ENCODE measurements around the gene RPS23.

The RPS23 gene

DNA sequence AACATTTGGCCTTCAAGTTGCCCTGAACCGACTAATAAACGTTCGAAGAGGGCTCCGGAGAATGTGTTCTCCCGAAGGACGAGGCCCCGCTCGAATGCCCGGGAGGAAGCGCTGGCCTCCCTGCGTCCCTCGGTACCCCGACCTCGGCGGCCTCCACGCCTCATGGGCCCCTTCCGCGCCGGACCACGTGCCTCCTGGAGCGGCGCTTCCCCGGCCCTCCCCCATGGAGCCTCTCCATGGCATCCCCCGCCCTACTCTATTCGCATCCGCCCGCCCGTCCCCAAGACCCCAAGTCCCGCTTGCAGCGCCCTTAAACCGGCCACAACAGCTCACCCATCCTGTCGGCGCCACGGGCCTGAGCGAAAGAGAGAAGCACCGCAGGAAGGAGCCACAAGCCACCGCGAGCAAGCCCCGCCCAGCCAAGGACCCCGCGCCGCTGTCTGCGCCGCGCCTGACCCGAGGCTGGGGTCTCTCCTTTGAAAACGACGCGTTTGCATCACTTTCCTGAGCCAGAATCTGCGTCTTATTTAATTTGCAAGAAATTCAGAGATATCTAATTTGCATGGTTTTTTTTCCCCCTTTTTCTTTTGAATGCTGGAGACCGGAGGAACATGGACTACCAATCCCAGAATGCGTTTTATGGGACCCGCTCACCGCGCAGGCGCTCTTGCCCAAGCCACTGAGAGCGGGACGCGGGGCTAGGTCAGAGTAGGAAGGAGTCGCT is at the start of gene RPS23:
Gene RPS23 (minus strand): TSS at position 368 of the 724 bp plus-strand sequence. CDS start 31 bp downstream, at position 337.
- DNase-seq (ENCODE audit: low read depth in 2 of 2): peak; percentile 55 to 75

DNA sequence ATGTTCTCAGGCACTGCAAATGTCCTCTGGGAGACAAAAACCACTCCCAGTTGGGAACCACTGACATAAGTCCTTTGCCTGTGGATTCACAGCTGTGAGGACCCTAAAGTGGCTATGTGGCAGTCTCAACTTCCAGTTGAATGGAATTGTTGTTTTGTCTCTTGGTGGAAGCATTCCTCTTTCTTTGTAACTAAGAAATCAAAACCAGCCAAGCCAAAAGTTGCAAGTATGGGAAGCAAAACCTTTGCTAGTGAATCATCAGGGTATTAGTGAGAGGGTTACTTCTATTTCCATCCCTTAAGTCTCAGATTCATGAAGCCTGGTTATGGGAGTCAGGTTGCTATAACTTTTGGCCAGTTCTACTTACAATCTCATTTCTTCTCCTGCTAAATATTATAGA is 49.8 kb upstream of the RPS23 start:
- no peak for DNase-seq (ENCODE audit: low read depth in 2 of 2)

GRCh38 chr5:82325996-82326395 is 47.8 kb upstream of the RPS23 start:
- no peak for DNase-seq (ENCODE audit: low read depth in 2 of 2)

DNA sequence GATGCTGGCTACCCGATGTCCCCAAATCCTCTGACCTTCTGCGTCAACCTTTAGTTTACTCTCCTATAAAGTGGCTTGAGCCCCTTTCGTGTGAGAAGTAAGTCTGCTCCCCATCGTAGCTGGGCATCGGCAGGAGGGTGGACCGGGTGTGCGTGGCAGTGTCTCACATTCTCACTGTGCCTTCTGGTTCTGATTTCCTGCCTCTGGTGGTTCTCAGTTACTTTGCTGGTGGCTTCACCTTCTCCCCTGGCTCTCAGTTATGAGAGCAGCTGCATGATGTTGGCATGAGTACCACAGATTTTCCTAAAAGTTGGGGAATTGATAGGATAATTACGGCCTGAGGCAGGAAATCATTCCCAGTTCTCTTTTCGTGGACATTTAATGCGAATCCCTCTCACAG is 47.0 kb upstream of the RPS23 start:
- no peak for DNase-seq (ENCODE audit: low read depth in 2 of 2)

DNA sequence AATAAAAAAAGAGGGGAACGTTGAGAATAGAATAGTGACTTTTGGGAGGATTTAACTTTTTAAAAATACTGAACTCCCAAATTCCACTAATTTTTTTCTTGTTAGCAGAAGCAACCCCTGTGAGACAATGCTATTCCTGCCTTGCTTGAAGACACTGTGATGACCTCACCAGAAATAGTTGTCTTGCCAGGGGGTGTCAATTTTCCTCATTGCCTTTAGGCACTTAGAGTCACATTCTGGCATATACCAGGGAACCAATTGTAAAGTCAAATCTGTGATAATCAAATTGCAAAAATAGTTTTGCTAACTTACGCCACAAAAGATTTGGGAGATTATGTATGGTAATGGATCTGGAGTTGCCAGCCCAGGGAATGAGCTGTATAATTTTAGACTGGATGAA is 42.8 kb upstream of the RPS23 start:
- no peak for DNase-seq (ENCODE audit: low read depth in 2 of 2)

DNA sequence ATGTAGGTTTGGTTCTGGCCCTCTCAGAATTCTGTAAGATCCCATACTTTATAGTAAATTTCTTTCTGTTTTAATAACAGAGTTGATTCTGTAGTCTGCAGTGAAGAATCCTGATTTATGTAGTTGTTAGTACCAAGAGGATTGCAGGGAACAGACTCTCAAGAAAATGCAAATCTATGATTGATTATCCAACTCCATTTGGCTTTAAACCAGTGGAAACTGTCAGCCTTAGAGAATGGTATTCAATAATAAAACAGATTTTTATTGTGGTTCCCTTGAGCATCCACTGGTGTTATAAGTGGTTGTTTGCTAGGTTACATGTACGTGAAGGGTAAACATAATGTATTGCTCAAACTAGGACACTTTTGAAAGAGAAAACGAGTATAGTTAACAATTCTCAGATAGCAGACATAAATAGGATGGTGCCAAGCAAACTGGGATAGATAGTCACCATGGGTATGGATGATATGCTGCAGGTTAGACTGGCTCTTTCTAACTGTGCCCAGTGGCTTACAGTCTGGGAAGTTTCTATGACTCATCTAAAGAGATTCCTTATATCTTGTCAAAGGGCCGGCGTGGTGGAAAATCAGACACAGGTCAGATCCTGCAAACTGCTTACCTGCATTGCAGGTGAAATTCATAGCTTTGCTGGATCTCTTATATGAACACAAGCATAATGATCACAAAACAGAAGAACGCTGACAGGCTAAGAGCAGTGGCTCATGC is 41.7 kb upstream of the RPS23 start:
- DNase-seq (ENCODE audit: low read depth in 2 of 2): no peak

- no peak for DNase-seq (ENCODE audit: low read depth in 2 of 2)
Observed at GRCh38 chr5:82319192-82319591, 41.0 kb upstream of the RPS23 start.

DNA sequence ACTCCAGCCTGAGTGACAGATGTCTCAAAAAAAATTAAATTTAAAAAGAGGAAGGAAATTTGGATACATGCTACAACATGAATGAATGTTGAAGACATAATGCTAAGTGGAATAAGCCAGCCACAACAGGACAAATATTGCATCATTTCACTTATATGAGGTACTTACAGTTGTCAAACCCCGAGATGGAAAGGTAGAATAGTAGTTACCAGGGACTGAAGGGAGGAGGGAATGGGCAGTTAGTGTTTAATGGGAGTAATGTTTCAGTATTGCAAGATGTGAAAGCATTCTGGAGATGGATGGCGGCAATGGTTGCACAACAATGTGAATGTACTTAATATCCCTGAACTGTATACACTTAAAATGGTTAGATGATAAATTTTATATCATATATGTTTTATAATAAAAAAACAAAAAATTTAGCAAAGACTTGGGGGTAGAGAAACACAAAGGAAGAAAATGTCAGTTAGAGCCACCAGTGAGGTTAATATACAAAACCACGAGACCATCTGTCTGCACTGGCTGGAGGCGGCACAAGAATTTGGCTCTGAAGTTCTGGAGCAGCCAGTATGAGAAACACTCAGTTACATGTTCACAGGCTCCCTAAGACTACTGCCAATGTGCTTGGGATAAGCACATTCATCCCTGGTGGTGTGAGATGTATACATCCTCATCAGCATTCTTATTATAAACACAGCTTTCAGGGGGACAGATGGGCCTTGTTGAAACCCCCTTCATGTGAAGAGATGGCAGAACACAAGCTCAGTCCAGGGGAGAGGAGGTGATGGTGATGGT is 37.0 kb upstream of the RPS23 start:
- no peak for DNase-seq (ENCODE audit: low read depth in 2 of 2)

GRCh38 chr5:82313016-82313415 is 34.9 kb upstream of the RPS23 start:
- no peak for DNase-seq (ENCODE audit: low read depth in 2 of 2)

DNA sequence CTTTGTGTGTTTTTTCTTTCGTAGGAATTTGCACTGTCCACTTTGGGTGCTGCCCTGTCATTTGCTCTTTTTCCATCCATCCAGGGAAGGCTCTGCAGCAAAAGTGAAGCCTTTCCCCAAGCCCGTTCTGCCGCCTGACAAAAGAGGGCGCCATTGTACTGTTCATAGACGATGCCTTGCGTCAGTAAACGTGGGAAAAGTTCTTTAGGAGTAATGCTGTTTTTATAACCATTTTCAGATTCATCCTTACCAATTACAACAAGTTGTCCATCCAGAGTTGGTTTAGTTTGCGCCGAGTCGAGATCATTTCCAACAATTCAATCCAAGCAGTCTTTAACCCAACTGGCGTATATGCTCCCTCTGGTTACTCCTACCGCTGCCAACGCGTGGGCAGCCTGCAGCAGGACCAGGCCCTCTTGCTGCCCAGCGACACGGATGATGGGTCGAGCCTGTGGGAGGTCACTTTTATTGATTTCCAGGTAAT is 34.3 kb upstream of the RPS23 start:
- DNase-seq (ENCODE audit: low read depth in 2 of 2): peak in 1 of 2 donors; percentile 1

DNA sequence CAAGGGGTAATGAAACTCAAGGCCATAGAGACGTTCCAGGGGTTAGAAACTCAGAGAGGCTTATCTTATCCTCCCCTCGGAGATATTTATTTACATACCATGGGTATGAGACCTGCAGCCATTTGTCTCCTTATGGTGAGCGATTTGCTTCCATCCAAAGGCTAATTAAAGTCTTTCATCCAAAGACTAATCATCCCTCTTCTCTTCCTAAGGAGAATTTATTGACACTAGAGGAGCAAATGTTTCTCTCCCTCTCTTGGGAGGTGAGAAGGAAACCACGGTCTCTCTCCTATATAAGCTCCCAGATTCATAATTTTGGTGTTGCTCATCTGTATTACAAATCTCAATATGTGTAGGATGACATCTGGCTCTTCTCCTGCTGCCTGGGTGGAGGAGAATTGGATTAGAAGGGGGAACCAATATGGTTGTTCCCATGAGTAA is 31.0 kb upstream of the RPS23 start:
- DNase-seq (ENCODE audit: low read depth in 2 of 2): no peak

DNA sequence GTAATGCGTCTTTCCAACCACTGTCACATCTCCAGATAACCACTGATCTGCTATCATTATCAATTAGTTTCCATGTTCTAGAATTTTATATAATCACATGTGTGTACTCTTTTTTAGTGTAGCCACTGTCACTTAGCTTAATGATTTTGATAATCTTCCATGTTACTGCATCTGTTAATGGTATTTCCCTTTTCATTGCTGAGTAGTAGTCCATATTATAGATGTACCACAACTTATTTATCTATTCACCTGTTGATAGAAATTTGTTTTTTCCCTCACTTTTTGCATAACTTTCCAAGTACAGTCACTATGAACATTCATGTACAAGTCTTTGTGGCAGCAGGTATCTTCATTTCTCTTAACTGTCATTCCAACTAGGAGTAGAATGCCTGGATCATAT is 30.3 kb upstream of the RPS23 start:
- DNase-seq (ENCODE audit: low read depth in 2 of 2): no peak

DNA sequence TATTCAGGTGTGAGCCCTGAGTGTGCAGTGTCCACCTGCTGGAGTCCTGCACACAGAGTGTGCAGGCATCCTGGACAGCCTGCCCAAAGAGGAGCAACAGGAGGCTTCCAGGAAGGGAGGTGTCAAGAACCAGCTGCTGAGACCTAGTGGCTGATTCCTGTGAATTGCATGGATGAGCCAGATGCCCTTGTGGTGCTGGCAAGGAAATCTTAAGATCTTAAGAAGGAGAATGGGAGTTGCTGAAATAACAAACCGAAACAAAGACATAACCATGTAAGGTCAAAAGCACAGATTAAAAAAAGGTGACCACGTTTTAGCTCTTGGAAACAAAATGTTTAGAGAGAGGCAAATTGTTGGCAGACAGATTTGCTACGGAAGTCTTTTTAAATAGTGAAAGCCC is 29.3 kb upstream of the RPS23 start:
- DNase-seq (ENCODE audit: low read depth in 2 of 2): no peak

- DNase-seq (ENCODE audit: low read depth in 2 of 2): no peak
Observed at GRCh38 chr5:82306151-82306550, 28.0 kb upstream of the RPS23 start.

- DNase-seq (ENCODE audit: low read depth in 2 of 2): no peak
Observed at GRCh38 chr5:82301190-82301589, 23.0 kb upstream of the RPS23 start.

DNA sequence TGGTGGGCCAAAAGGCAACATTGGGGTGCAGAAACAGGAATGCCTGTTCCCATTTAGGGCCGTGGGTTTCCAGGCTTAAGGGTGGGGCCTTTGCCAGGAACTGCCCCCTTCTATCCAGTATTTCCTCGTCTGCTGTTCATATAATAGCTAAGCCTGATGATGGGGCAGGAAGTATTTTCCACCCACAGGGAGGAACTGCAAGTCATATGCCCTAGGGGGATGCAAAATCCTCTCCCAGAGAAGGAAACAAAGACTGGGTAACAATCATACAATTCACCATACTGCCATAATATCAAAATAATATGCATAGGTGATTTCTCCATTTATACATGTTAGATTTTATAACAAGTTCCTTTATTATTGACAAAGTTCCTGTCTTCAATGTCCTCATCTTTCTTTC is 20.5 kb upstream of the RPS23 start:
- DNase-seq (ENCODE audit: low read depth in 2 of 2): no peak

GRCh38 chr5:82297711-82298110 is 19.6 kb upstream of the RPS23 start:
- no peak for DNase-seq (ENCODE audit: low read depth in 2 of 2)

- DNase-seq (ENCODE audit: low read depth in 2 of 2): no peak
Observed at GRCh38 chr5:82296929-82297328, 18.8 kb upstream of the RPS23 start.

- DNase-seq (ENCODE audit: low read depth in 2 of 2): no peak
Observed at GRCh38 chr5:82295959-82296531, 17.9 kb upstream of the RPS23 start.

- DNase-seq (ENCODE audit: low read depth in 2 of 2): no peak
Observed at GRCh38 chr5:82295144-82295543, 17.0 kb upstream of the RPS23 start.

- DNase-seq (ENCODE audit: low read depth in 2 of 2): no peak
Observed at GRCh38 chr5:82291420-82291819, 13.3 kb upstream of the RPS23 start.

DNA sequence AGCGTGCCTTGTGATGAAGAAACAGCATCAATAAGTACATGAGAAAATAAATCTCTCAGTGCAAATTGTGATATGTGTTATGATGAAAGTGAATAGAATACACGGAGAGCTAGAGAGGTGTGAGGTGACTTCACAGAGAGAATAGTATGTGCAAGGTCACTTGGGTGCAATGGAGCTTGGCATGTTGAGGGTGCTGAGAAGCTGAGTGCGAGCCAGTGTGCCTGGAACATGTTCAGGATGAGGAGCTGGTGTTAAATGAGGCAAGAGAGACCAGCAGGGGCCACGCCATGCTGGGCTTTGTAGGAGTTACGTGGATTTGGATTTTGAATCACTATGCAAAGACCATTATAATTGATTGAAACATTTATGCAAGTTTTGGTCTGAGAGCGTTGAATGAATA is 12.8 kb upstream of the RPS23 start:
- no peak for DNase-seq (ENCODE audit: low read depth in 2 of 2)
